GM18505 (cell line): ENCODE measurements around the gene ACOT7.

Experiments used
- ATAC-seq: cut with Tn5 transposase; IDR thresholded peaks from one replicate; pipeline ENCODE4 v1.9.1; 2021; ENCODE audit not compliant: unreplicated experiment
- POLR2A ChIP-seq: IDR thresholded peaks from 4 replicates; pipeline ENCODE4 v1.6.1; 2011; ENCODE audit warnings: borderline replicate concordance; ENCODE audit not compliant: insufficient read depth, insufficient read length; ENCODE audit errors: extremely low read depth

ACOT7 gene

GRCh38 chr1:6271554-6271953, 122.0 kb downstream of the ACOT7 start:
- no peak for TF ChIP-seq POLR2A
- ATAC-seq = no peak

- no peak for TF ChIP-seq POLR2A
- ATAC-seq = no peak
These were observed 122.6 kb downstream of the ACOT7 start for GRCh38 chr1:6271006-6271405.

DNA sequence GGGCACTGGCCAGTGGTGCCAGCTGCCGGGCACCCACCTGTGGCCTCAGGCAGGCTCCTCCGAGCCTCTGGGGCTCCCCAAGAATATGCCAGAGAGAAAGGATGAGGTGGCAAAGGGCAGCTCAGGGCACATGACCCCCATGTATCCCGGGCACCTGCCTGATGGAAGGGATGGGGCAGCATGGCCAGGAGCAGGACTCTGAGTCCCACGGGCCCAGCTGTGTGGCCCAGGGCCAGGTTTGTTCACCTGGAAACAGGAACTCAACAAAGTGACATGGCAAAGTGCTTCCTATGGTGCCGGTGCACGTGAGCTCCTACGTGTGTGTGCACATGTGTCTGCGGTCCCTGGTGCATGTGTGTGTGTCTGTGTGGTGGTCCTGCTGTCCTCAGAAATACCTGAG, 123.2 kb downstream of the ACOT7 start:
- ATAC-seq = no peak
- TF ChIP-seq POLR2A = no peak

DNA sequence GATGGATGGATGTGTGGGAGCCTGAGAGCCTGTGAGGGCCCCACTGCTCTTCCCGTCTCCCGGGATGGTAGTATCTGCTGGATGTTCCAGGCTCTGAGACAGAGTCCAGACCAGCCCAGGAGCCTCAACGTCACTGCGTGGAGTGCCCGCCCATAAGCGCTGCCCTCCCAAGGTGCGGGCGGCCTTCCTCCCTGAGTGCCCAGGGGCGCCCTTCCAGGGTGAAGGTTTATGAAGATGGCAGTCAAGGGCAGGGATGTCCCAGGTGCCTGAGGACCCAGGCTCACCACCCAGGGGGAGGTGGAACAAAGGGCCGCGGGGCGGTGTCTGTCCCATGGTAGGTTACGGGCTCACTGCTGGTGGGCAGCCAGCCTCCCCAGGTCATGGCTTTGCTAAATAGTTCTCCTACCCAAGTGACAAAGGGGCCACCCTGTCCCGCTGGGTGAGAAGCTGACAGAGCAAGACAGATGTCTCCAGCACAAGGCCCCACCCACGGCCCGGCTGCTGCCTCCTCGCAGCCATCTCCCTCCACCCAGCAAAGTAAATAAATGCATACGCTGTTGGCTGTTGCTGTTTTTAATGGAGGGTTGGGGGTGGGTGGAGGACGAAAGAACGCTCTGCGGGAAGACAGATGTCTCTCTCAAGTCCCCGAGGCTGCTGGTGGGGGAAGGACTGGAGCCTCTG, 123.7 kb downstream of the ACOT7 start:
- no peak for ATAC-seq
- TF ChIP-seq POLR2A = no peak

DNA sequence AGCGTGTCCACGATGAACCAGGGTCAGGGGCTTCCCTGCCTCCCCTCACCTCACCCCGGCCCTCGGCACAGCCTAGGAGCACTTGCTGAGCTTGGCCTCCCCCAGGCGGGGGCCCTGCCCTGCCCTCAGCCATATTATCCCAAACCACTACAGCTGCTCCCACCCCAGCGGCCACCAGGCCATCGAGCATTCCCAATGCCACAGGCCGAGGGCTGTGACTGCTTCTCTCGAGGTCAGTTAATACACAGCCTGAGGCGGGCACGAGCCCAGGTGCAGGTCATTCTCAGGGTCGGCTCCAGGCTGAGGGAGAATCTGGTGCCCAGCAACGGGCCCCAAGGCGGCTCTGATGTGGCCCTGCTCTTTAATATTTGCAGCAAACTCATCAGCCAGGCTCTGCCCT, 124.3 kb downstream of the ACOT7 start:
- TF ChIP-seq POLR2A = no peak
- ATAC-seq = no peak

GRCh38 chr1:6268415-6268814, 125.2 kb downstream of the ACOT7 start:
- no peak for ATAC-seq
- TF ChIP-seq POLR2A = no peak

GRCh38 chr1:6267686-6268322, 125.8 kb downstream of the ACOT7 start:
- no peak for ATAC-seq
- no peak for TF ChIP-seq POLR2A

DNA sequence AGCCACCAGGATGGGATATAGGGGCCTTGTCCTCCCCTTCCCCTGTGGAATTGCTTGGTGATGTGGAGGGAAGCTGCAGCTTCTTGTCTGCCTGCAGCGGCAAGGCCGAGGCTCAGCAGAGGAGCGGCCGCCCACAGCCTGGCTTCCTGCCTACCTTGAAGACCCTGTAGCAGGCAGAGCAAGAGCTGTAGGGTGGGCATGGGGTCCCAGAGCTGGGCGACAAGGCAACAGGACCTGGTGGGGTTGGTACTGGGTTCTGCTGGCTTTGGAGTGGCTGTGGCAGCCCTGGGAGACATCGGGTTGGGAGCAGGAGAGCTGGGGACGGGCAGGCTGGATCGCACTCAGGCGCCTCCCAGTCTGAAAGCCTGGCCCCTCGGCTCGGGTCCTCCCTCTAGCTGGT, 126.9 kb downstream of the ACOT7 start:
- no peak for ATAC-seq
- no peak for TF ChIP-seq POLR2A

GRCh38 chr1:6265151-6265550, 128.4 kb downstream of the ACOT7 start:
- no peak for ATAC-seq
- no peak for TF ChIP-seq POLR2A

DNA sequence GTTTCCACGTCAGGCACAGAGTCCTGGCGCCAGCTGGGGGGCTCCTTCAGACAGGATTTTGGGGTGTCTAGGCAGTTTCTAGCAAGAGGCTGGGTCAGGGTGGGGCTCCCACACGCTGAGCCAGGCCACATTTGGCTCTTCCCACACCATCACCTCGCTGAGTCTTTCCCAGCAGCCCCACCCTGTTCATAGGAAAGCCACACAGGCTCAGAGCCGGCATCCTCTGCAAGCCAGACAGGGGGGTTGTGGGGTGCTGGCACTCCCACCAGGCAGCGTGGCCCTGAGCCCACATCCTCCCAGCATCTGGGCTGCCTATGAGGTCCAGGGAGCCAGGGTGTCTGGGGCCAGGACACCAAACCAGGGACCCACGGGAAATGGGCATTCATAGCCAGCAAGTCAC, 129.9 kb downstream of the ACOT7 start:
- TF ChIP-seq POLR2A = no peak
- no peak for ATAC-seq

DNA sequence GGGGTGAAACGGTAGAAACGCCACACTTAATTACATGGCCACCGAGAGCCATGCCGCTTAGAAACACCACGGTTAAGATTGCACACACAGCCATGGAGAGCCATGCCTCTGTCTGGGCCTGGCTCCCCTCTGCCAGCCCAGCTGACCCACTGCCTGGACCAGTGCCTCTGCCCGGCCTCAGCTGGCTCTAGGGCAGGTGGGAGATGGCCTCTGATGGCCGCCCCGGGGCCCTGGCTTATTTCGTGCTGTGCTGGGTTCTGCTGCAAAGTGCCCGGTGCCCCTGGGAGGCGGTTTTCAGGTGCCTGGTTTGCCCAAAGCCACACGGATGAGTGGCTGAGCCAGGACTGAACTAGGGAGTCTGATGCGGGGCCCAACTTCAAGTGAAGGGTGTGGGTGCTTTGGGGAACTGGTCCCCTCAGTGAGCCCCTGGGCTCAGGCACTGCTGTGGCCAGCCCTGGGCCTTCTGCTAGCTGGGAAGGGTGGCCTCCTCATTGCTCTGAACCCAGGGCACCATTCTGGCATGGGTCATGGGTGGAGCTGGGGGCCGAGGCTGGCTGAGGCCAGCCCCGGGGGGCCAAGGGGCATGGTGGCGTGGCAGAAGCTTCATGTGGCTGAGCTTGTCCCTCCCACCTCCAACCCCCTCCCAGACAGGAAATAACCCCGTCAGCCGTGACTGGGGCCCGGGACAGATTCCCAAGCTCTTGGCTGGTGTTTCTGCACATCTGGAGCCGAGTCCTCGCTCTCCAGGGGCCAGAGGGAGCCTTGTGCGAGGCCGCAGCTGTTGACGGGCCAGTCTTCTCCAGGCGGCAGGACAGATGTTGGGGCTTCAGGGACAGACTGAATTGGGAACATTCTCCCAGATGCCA, 130.8 kb downstream of the ACOT7 start:
- ATAC-seq = no peak
- TF ChIP-seq POLR2A = no peak

GRCh38 chr1:6261615-6261995, 132.0 kb downstream of the ACOT7 start:
- no peak for TF ChIP-seq POLR2A
- ATAC-seq = no peak

DNA sequence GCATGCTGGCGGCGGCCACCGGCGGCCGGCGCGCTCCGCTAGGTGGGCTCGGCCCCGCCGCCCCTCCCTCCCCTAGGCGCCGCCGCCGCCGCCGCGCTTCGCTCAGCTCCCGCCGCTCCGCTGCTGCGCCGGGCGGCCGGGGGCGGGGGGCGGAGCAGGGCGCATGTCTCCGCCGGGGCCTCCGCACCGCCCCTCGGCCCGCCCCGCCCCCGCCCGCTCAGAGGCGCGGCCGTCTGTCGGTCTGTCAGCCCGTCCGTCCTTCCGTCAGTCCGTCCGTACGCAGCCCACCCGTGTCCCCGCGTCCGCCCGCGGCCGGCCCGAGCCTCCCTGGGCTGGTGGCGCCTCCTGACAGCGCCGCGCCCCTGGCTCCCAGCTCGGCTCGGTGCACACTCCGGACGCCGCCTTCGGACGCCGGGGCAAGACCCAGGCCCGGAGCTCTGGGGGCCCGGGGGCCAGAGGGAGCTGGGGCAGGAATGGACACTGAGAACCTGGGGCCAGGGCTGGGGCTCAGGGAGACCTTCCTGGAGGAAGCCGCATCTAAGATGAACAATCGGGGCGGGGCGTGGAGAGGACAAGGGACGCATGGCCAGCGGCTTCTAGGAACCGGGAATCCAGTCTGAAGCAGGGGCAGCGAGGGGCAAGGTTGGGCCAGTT, 132.5 kb downstream of the ACOT7 start, which contains the start of gene GPR153:
Gene GPR153, minus strand, starts transcription at position 138 of the 654 bp plus-strand sequence. CDS start 6,193 bp downstream, outside the sequence.
- ATAC-seq = peak; percentile 49
- TF ChIP-seq POLR2A = no peak
